HG02885 (cell line): ENCODE data around the gene CD163.
"Not testable (repeated sequence)": the region's sequence is repeated elsewhere in the genome, so short reads cannot be mapped to it uniquely, and the experiment has no call there.

Source experiments
- ATAC-seq: cut with Tn5 transposase; IDR thresholded peaks from one replicate; pipeline ENCODE4 v1.9.1; 2021; ENCODE audit warnings: mild to moderate bottlenecking; ENCODE audit not compliant: unreplicated experiment, poor library complexity

CD163 gene

GRCh38 chr12:7451756-7452155 lies 51.8 kb downstream of the CD163 start:
- ATAC-seq, result no peak

- ATAC-seq, result no peak
Measured at GRCh38 chr12:7450667-7451066, 52.9 kb downstream of the CD163 start.

GRCh38 chr12:7448099-7448498 lies 55.5 kb downstream of the CD163 start:
- no peak for ATAC-seq

GRCh38 chr12:7444537-7444936 lies 59.0 kb downstream of the CD163 start:
- ATAC-seq, result no peak

- ATAC-seq, result no peak
Measured at GRCh38 chr12:7444076-7444475, 59.5 kb downstream of the CD163 start, which contains the start of gene CD163L1. CD163L1 (minus strand) TSS chr12:7444153; CDS start chr12:7444127, 26 bp downstream.

GRCh38 chr12:7441216-7441615 lies 62.4 kb downstream of the CD163 start:
- ATAC-seq, result no peak

GRCh38 chr12:7439579-7440505 lies 63.7 kb downstream of the CD163 start:
- no peak for ATAC-seq

- ATAC-seq, result not testable (repeated sequence)
Measured at GRCh38 chr12:7438291-7438995, 65.1 kb downstream of the CD163 start.

GRCh38 chr12:7437494-7437893 lies 66.1 kb downstream of the CD163 start:
- not testable (repeated sequence) for ATAC-seq

- no peak for ATAC-seq
Measured at GRCh38 chr12:7434670-7435069, 68.9 kb downstream of the CD163 start.

GRCh38 chr12:7433276-7433822 lies 70.2 kb downstream of the CD163 start:
- no peak for ATAC-seq

- ATAC-seq, result no peak
Measured at GRCh38 chr12:7431993-7432685, 71.4 kb downstream of the CD163 start.
